Umbilical cord (tissue), 2 donors: ENCODE measurements around the gene SUGCT. TPM values are rescaled to one million over a fixed set of nuclear protein-coding genes. Genes with fewer than 3 reads are reported as not detected.
"Not testable (repeated sequence)": the region's sequence is repeated elsewhere in the genome, so short reads cannot be mapped to it uniquely, and the experiment has no call there.

Experiments used
- DNase-seq: peaks from one replicate; pipeline ENCODE4 v3.0.0-alpha.2; 2015; ENCODE audit warnings: low spot score
- total RNA-seq: library from RNA; depleted of rRNA; stranded (reverse); fragments of >200 nt; gene quantifications from one replicate; pipeline ENCODE4 v1.2.3, GENCODE V29; 2014; ENCODE audit warnings: low replicate concordance; ENCODE audit not compliant: insufficient read depth

Gene SUGCT
- total RNA-seq, 1 donor from 2014 or later = 33.5 TPM

DNA sequence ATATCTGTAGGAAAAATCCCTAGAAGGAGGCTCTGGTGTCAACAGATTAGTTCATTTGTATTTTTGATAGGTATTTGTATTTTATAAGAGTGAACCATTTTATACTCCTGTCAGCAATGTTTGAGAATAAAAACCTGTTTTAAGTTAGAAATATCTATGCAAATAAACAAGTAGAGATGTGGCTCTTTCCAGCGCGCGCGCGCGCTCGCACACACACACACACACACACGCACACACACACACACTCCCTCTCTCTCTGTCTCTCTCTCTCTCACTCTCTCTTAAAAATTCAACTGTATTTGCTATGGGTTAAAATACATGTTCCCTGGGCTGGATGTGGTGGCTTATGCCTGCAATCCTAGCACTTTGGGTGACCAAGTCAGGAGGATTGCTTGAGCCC is 113.9 kb downstream of the SUGCT start:
- no peak for DNase-seq

DNA sequence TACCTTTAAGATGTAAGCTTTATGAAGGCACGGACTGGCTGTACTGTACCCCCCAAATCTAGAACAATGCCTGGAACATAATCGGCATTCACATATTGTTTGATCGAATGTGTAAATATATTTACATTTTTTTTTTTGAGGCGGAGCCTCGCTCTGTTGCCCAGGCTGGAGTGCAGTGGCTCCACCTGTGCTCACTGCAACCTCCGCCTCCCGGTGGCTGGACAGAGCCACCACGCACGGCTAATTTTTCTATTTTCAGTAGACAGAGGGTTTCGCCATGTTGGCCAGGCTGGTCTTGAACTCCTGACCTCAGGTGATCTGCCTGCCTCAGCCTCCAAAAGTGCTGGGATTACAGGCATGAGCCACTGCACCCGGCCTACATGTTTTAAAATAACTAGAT is 118.6 kb downstream of the SUGCT start:
- not testable (repeated sequence) for DNase-seq

DNA sequence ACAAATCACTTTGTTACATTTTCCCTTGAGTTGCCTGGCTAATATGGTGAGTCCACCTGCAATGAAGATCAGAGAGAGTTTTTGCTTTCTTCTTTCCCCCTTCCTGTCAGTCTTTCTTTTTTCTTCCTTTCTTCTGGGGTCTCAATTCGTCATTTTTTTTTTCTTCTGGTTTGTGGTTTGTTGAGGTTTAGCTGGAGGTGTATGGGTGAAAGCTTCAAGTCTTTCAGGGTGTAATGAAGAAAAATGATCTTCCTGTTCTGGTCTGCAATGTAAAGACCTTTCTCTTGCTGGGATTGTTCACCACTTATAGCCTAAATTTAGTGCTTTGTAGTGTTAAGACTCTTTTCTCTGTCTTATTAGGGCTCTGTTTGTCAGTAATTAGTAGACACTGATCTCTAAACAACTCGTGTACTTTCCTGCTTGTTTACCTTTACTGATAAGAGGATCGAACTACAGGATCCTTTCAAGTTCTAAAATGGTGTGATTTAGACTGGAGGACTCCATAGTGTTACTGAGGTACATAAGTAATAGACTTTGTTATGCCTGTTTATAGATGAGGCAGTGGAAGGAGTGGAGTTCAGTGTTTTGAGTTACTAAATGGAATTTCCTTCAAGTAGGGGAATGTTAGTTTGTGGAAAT is 129.1 kb downstream of the SUGCT start:
- DNase-seq = no peak

DNA sequence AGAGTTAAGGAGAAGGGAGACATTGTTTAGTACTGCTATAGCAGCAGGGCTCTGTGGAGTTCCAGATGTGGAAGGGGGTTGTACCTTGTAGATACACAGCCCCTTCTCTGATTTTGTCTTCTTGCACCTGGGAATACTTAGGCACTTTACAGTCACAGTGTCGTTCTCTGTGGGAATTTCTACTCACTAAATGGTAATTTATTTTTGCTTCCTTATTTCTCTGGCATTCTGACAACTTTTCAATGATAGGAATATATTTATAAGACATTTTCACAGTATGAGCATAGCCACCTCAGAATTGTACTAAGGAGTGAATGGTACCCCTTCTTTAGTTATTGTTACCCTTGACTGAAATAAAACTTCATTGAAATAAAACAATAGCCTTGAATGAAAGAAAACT is 132.8 kb downstream of the SUGCT start:
- DNase-seq = no peak

DNA sequence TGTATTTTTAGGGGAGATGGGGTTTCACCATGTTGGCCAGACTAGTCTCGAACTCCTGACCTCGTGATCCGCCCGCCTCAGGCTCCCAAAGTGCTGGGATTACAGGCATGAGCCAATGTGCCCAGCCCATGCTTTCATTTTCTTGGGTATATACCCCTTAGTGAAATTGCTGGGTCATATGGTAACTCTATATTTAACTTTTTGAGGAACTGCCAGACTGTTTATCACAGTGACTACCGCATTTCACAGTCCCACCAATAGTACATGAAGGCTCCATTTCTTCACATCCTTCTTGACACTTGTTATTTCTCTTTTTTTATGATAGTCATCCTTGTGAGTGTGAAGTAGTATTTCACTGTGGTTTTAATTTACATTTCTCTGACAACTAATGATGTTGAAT is 134.0 kb downstream of the SUGCT start:
- peak; percentile 21 for DNase-seq

DNA sequence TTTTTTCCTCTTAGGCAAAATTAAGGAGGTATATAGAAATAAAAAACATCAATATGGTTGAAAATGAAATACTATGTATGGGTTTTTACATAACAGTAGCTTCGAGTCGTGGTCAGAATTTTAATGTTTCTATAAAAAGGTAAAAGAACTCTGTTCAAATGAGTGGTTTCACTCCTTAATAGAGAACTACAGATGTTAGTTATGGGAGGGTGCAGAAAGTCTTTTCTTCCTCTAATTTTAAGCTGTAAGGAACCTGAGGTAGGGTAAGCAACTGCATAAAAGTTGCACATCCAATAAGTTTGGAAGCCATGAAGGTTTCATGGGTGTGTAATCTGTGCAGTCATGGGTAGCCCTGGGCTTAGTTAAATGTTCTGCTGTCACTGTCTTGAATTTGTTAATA is 141.3 kb downstream of the SUGCT start:
- no peak for DNase-seq

DNA sequence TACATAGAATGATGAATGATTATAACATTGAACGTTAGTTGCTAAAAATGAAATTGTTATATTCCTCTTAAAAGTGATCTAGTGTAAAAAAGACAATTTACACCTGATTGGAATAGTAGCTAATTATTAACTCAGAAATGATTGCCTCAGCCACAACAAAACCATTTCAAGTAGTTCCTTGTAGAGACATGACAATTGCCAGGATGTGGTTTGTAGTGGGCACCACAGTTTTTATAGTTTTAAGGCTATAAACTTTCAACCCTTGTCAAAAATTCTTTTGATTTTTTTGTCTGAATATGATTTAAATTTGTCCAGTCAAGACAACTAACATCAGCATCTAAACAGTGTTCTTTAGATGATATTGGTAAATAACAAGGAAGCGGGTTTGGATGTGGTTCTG is 145.2 kb downstream of the SUGCT start:
- DNase-seq = no peak

DNA sequence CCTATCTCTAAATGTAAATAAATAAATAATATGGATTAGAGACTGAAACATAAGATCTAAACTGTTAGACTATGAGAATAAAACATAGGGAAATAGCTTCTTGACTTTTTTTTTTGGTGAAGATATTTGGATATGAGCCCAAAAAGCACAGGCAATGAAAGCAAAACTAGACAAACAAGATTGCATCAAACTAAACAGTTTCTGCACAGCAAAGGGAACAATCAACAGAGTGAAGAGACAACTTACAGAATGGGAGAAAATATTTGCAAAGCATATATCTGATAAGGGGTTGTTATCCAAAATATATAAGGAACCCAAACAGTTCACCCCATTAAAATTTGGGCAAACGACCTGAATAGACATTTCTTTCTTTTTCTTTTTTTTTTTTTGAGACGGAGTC is 148.1 kb downstream of the SUGCT start:
- DNase-seq = no peak

DNA sequence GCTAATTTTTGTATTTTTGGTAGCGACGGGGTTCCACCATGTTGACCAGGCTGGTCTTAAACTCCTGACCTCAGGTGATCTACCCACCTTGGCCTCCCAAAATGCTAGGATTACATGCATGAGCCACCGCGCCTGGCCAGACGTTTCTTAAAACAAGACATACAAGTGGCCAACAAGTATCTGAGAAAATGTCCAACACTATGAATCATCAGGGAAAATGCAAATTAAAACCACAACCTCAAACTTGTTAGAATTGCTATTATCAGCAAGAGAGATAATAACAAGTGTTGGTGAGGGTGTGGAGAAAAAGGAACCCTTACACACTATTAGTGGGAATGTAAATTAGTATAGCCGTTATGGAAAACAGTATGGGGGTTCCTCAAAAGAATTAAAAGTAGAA is 148.6 kb downstream of the SUGCT start:
- no peak for DNase-seq

DNA sequence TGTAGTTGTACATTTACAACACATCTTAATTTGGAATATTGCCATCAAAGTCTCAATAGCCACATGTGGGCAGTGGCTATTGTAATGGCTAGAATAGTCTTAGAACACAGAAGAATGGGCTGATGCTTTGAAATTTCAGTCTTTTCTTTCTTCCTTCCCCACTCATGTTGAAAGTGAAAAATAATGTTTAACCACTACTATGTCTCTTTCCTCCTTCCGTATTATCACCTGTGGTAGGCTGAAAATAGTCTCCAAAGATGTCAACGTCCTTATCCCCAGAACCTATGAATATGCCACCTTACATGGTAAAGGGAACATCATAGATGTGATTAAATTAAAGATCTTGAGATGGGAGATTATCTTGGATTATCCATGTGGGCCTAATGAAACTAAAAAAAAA is 154.0 kb downstream of the SUGCT start:
- DNase-seq = no peak

DNA sequence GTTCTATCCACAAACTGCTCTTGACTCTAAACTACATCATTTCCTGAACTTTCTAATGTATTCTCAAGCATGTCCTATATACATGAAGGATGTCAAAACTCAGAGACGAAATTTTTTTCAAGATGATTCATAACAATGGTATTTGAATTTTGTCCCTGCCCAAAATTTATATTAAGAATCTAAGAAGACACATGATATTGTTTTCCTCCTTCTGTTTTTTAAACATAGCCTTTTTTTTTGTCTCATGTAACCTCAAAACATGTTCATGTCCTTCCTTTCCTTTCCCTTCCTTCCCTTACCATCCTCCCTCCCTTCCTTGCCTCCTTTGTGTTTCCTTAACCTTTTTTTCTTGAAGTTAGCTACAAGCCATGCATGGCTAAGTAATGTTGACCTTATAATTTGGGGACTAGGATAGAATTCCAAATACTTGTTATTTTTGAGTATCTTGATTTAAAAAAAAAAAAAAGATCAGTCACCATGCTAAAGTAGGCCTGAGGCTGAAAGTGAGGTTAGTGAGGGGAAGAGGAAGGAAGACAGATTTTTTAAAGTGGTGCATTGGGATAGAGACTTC is 163.0 kb downstream of the SUGCT start:
- DNase-seq = no peak

DNA sequence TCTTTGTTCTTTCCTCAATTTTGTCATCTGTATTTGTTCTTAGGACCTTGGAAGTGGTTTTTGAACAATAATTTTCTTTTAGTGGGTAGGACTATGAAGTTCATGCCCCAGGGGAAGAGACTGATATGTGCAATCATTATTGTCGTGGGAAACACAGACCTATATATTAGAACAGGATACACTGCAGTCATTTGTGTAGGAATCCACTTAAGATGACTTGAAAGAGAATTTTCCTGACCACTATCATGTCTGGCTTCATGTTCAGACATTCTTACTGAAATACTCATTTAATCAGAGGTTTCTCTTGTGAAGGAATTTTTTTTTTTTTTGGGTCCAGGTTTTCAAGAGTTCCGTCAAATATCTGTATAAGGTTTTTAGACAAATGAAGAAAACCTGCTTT is 163.6 kb downstream of the SUGCT start:
- DNase-seq = no peak

DNA sequence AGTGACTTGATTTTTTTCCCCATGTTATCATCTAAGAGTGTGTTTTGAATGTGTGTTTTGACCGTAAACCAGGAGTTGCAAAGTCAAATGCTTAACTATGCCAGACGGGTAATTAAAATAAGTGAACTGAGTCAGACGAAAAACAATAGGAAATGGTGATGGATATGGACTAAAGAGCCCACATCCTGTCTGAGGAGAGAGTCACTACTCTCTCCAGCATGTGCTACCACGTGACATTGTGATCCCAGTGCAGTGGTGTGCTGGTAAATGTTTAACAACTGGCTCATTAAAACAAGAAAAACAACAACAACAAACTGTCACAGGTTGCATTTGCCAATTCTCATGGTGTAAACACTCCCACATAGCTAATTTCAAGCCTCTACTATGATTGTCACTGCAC is 164.3 kb downstream of the SUGCT start:
- DNase-seq = no peak

DNA sequence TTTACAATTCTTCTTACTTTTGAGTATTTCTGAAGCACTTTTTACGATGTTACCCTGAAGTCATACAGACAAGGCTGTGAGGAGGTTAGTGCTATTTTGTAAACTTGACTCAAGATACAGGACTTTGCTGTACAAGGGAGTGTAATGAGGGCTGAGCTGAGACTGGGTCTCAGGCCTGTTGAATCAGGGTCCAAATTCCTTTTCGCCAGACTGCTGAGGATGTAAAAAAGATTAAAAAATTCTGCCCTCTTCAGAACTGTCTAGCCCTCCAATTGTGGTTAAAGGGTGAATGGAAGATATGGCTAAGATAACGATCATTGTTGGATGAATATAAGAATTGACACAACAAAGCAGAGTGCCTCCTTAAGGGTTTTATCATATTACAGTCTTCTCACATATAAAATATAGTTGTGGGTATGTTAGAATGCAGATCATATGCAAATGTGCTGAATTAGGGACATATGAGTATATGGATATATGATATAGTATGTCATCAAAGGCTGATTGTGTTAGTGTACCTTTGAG is 165.4 kb downstream of the SUGCT start:
- no peak for DNase-seq

DNA sequence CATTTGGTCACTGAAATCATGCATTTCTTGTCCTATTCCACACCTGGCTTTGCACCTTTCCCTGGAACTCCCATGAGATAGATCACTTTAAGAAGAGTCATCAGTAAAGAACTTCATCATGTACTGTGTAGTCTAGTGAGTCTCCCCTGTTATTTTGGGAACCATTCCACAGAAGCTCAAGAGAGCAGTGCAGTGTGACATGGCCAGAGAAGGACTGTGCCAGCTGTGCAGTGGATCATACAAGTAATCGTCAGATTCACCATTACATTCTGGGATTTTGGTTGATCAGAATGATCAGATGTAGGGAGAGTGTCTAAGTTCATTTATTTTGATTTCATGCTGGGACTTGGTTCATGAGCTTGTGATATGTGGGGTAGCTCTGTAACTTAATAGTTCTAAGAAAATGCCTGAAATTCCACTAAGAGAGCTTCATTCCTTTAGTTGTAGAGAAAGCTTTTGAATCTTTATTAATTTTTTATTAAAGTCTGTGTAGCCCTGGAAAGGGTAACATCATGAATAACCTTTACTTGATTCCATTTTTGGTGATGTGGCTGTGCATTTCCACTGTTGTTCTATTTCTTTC is 166.8 kb downstream of the SUGCT start:
- DNase-seq = no peak

DNA sequence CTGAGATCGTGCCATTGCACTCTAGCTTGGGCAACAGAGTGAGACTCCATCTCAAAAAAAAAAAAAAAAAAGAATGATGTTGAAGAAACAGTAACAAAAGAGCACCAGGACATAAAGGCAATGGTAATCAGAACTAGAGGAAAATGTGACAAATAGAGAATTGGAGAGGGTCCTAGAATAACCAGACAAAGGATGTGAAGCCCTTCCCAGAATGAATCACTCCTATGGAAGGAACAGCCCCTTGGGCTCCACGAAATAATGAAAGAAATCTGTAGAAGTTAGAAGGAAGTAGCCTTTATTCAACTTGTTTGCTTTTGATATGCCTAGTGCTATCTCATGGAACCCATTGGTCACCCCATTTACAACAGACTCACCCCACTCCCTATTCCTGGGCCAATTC is 169.2 kb downstream of the SUGCT start:
- no peak for DNase-seq

DNA sequence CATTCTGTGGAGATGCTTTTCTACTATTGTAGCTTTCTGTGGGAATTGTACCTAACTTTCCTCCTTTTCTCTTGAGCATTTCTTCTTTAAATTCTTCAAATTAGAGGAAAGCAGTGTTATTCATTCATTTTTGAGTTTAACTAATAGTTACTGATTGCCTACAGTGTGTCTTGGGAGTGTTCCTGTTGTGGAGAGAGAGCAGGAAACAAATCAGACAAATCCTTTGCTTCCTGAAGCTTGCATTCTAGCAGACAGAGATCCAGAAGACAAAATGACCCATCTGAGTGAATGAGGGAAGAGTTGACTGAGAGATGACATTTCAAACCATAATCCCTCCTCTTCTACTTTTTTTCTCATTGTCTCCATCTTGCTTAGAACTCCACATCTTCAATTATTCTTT is 170.4 kb downstream of the SUGCT start:
- DNase-seq = no peak

DNA sequence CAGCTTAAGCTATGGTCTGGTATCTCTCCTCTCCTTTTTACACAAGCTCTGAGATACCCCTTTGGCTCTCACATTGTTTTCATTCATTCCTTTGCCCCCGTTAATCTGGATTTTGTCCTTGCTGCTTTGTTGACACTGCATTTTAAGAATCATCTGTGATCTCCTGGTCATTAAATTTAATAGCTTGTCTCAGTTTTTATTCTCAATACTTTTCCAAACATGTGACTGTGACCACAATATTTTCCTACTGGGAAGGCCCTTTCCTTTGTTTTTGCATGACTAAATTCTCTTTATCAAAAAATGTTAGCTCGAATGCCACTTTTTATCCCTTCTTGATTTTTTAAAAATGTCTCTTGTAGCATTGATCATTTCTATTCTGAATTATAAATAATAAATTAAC is 171.2 kb downstream of the SUGCT start:
- DNase-seq = no peak

DNA sequence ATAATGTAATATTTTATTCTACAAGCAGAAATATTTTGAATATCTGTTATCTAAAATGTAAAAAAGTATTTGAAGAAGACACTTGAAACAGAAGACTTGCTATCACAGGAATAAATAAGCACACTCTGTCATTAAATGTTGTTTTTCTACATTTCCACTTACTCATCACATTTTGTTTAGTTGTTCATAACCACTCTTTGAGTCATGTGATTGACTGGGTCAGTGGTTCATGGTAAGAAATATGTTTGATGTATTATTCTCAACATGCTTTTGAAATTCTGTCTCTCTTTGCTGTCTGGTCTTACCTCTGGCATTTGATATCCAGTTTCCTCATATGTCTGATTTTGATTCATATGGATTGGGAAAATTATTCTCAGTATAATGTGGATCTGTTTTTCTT is 171.8 kb downstream of the SUGCT start:
- DNase-seq = no peak

DNA sequence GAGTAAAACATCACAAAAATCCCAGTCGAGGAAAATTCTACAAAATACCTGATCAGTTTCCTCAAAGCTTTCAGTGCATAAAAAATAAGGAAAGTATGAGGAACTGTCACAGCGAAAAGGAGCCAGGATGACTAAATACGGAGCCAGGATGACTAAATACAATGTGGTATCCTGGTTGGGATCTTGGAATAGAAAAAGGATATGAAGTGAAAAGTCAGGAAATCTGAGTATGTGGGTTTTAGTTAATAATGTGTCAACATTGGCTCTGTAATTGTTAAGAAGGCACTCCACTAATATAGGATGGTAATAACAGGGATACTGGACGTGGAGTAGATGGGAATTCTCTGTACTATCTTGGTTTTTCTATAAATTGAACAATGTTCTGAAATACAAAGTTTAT is 175.5 kb downstream of the SUGCT start:
- DNase-seq = no peak

DNA sequence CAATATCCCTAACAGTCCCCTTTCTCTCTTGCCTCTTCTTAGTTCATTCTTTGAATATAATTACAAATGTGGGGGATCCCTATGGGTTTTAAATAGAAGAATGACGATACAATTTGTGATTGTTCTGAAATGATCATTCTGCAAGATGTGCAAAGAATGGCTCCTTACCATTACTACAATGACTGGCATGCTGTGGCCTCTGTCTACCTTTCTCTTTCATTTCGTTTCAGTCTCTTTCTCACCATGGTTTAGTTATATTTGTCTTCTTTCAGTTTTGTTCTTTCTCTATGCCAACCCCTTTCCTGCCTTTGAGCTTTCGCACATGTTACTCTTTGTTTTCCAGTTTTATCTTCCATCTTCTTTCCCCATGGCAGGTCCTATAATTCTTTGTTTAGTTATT is 176.5 kb downstream of the SUGCT start:
- no peak for DNase-seq

DNA sequence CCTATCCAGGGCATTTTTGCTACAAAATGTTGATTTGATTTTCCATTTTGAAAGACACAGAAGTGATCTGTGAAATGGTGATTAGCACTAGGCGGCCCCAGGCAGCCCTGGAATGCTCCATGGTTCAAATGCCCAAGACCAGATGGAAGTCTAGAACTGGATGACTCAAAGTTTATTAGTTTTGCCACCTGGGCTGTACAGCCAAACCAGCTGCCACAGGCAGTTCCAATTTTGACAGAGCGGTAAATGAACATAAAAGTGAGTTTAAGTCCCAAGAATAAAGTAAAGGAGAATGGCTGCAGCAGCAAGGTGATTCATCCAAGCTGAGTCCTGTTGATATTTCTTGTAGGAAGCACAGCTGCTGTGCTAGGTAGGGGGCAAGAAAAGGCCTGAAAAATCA is 180.5 kb downstream of the SUGCT start:
- no peak for DNase-seq

DNA sequence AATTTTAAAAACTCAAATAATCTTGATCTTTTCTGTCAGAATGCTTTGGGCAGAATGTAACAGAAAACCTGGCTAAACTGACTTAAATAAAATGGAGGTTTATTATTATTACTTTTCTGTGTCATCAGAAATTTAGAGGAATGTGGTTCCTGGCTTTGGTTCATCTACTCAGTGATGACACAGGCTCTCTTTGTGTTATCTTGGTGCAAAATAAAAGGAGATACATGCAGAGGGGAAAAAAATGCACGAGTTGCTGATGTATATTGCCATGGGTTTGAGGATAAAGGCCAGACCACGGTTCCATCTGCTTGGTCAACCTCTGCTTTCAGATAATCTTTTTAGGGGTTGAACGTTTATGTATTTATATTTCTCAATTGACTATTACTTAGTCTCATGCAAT is 181.4 kb downstream of the SUGCT start:
- DNase-seq = no peak
